ENCODE measurements around the gene OR10A5. TPM values are rescaled to one million over a fixed set of nuclear protein-coding genes. Genes with fewer than 3 reads are reported as not detected.
A peak's percentile ranks its signal among the peaks of the same experiment; 100 is the strongest.
"Not testable (repeated sequence)": the region's sequence is repeated elsewhere in the genome, so short reads cannot be mapped to it uniquely, and the experiment has no call there.

OR10A5 gene
- total RNA-seq, 1 experiment from 2014 or later = not detected

GRCh38 chr11:6850526-6850925, 5.0 kb downstream of the OR10A5 start:
- no peak overlapping the region for H3K4me3 ChIP-seq
- BruUV-seq (replicated peaks) = no TSS peak
- H3K9me2 ChIP-seq (ENCODE audit: insufficient read depth) = no peaks in the 10 kb centered on the region
- TF ChIP-seq CTCF (conservative IDR thresholded peaks at IDR 0.05) = no peak
- TF ChIP-seq EZH2 (IDR thresholded peaks at IDR 0.05; ENCODE audit: low read depth) = no peak
- no peaks in the 10 kb centered on the region for H3K4me1 ChIP-seq (replicated peaks; ENCODE audit: insufficient read depth)
- no peaks in the 10 kb centered on the region for H3K36me3 ChIP-seq (ENCODE audit: low read depth)
- no peak overlapping the region for H3K27ac ChIP-seq
- no peak overlapping the region for H2AFZ ChIP-seq
- H3F3A ChIP-seq (ENCODE audit: insufficient read depth, low read depth) = no peaks in the 10 kb centered on the region
- H3K9me3 ChIP-seq (ENCODE audit: insufficient read depth, low read depth) = no peaks in the 10 kb centered on the region
- H4K20me1 ChIP-seq (ENCODE audit: insufficient read depth) = no peaks in the 10 kb centered on the region
- DNase-seq = no peak
- CTCF ChIA-PET = no interaction called here
- POLR2A ChIA-PET (ENCODE audit: unreplicated experiment) = no interaction called here
- H3K79me2 ChIP-seq (ENCODE audit: low read depth) = no peaks in the 10 kb centered on the region
- no peaks in the 10 kb centered on the region for H3K27me3 ChIP-seq (ENCODE audit: insufficient read depth, low read depth)
- intact Hi-C loops (cut with micrococcal nuclease; ENCODE audit: unreplicated experiment) = no loop called here
- no peak overlapping the region for H3K4me2 ChIP-seq

GRCh38 chr11:6854801-6855200, 9.3 kb downstream of the OR10A5 start:
- H3K4me3 ChIP-seq; H3K27me3 ChIP-seq (ENCODE audit: insufficient read depth, low read depth); H3K4me1 ChIP-seq (replicated peaks; ENCODE audit: insufficient read depth); H3K36me3 ChIP-seq (ENCODE audit: low read depth); H3K9me3 ChIP-seq (ENCODE audit: insufficient read depth, low read depth); H3F3A ChIP-seq (ENCODE audit: insufficient read depth, low read depth); POLR2A ChIA-PET (ENCODE audit: unreplicated experiment); H3K4me2 ChIP-seq; H4K20me1 ChIP-seq (ENCODE audit: insufficient read depth); CTCF ChIA-PET; DNase-seq; H3K79me2 ChIP-seq (ENCODE audit: low read depth); H3K9me2 ChIP-seq (ENCODE audit: insufficient read depth); intact Hi-C loops (cut with micrococcal nuclease; ENCODE audit: unreplicated experiment); BruUV-seq (replicated peaks); H3K27ac ChIP-seq; H2AFZ ChIP-seq: not testable (repeated sequence)

GRCh38 chr11:6855971-6856541, 10.6 kb downstream of the OR10A5 start:
- Histone ChIP-seq H3K9me3 (ENCODE audit: insufficient read depth, low read depth) (no peaks in the 10 kb centered on the region), H3K27ac (no peak overlapping the region), H3K4me1 (replicated peaks; ENCODE audit: insufficient read depth) (no peaks in the 10 kb centered on the region), H3K4me2 (no peak overlapping the region), H2AFZ (no peak overlapping the region), H3K9me2 (ENCODE audit: insufficient read depth) (no peaks in the 10 kb centered on the region), H3K36me3 (ENCODE audit: low read depth) (no peaks in the 10 kb centered on the region), H3K4me3 (no peak overlapping the region), H4K20me1 (ENCODE audit: insufficient read depth) (no peaks in the 10 kb centered on the region), H3F3A (ENCODE audit: insufficient read depth, low read depth) (no peaks in the 10 kb centered on the region), H3K79me2 (ENCODE audit: low read depth) (no peaks in the 10 kb centered on the region), H3K27me3 (ENCODE audit: insufficient read depth, low read depth) (no peaks in the 10 kb centered on the region)
- CTCF ChIA-PET = no interaction called here
- no peak for TF ChIP-seq CTCF (conservative IDR thresholded peaks at IDR 0.05)
- no peak for TF ChIP-seq EZH2 (IDR thresholded peaks at IDR 0.05; ENCODE audit: low read depth)
- POLR2A ChIA-PET (ENCODE audit: unreplicated experiment) = no interaction called here
- DNase-seq = peak in 1 of 2 experiments; percentile 10
- no TSS peak for BruUV-seq (replicated peaks)
- intact Hi-C loops (cut with micrococcal nuclease; ENCODE audit: unreplicated experiment) = no loop called here

- Histone ChIP-seq H3K27ac (no peak overlapping the region), H3K4me2 (no peak overlapping the region), H3K9me2 (ENCODE audit: insufficient read depth) (no peaks in the 10 kb centered on the region), H2AFZ (no peak overlapping the region), H3K4me3 (no peak overlapping the region), H4K20me1 (ENCODE audit: insufficient read depth) (no peaks in the 10 kb centered on the region), H3F3A (ENCODE audit: insufficient read depth, low read depth) (no peaks in the 10 kb centered on the region), H3K4me1 (replicated peaks; ENCODE audit: insufficient read depth) (no peaks in the 10 kb centered on the region), H3K9me3 (ENCODE audit: insufficient read depth, low read depth) (no peaks in the 10 kb centered on the region), H3K36me3 (ENCODE audit: low read depth) (no peaks in the 10 kb centered on the region), H3K79me2 (ENCODE audit: low read depth) (no peaks in the 10 kb centered on the region), H3K27me3 (ENCODE audit: insufficient read depth, low read depth) (no peaks in the 10 kb centered on the region)
- ChIA-PET CTCF (no interaction called here), POLR2A (ENCODE audit: unreplicated experiment) (no interaction called here)
- intact Hi-C loops (cut with micrococcal nuclease; ENCODE audit: unreplicated experiment) = no loop called here
- no TSS peak for BruUV-seq (replicated peaks)
- TF ChIP-seq CTCF (conservative IDR thresholded peaks at IDR 0.05) = no peak
- TF ChIP-seq EZH2 (IDR thresholded peaks at IDR 0.05; ENCODE audit: low read depth) = no peak
- no peak for DNase-seq
These were observed 11.4 kb downstream of the OR10A5 start for GRCh38 chr11:6856871-6857270.

Measured in PC-9 (cell line).